ENCODE data around the gene RPS6KA6. TPM values are rescaled to one million over a fixed set of nuclear protein-coding genes. Genes with fewer than 3 reads are reported as not detected.

The RPS6KA6 gene
- total RNA-seq, 1 donor from 2014 or later = 36.0 TPM

DNA sequence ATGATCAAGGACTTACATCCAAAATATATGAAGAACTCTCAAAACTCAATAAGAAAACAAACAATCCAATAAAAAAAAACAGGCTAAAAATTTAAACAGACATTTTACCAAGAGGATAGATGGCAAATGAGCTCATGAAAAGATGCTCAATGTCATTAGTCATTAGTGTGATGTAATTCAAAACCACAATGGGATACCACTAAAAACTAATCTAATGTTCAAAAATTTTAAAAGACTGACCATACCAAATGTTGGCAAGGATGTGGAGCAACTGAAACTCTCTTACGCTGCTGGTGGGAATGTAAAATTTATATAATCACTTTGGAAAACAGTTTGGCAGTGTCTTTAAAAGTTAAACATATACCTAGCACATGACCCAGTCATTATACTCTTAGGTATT, 43.7 kb downstream of the RPS6KA6 start:
- no peak for DNase-seq
- Mint-ChIP-seq H3K4me1 (ENCODE audit: low read depth, unreplicated experiment) (no peaks in the 10 kb centered on the region), H3K27me3 (ENCODE audit: unreplicated experiment) (no peaks in the 10 kb centered on the region), H3K27ac (ENCODE audit: unreplicated experiment) (no peak overlapping the region), H3K36me3 (ENCODE audit: unreplicated experiment) (no peaks in the 10 kb centered on the region), H3K9me3 (ENCODE audit: unreplicated experiment) (no peaks in the 10 kb centered on the region), H3K4me3 (ENCODE audit: unreplicated experiment) (no peak overlapping the region)
- TF ChIP-seq, protein P1, sequence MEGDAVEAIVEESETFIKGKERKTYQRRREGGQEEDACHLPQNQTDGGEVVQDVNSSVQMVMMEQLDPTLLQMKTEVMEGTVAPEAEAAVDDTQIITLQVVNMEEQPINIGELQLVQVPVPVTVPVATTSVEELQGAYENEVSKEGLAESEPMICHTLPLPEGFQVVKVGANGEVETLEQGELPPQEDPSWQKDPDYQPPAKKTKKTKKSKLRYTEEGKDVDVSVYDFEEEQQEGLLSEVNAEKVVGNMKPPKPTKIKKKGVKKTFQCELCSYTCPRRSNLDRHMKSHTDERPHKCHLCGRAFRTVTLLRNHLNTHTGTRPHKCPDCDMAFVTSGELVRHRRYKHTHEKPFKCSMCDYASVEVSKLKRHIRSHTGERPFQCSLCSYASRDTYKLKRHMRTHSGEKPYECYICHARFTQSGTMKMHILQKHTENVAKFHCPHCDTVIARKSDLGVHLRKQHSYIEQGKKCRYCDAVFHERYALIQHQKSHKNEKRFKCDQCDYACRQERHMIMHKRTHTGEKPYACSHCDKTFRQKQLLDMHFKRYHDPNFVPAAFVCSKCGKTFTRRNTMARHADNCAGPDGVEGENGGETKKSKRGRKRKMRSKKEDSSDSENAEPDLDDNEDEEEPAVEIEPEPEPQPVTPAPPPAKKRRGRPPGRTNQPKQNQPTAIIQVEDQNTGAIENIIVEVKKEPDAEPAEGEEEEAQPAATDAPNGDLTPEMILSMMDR (IDR thresholded peaks at IDR 0.05; ENCODE audit: partially characterized antibody, unreplicated experiment) = no peak

DNA sequence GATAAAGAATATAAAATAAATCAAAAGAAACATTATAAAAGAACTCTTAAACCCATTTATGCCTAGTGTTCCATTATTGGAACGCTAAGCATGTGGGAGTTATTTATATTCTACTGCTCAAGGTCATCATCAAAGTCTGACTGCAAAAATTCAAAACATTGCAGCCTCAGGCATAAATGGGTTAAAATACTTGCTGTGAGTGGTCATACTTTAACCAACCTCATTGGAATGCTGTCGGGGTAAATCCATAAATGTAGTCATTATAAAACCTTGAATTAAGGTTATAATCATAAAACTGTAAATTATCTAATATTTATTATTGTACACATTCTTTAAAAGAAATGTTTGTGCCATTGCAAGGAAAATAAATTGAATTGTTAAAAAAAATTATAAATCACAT, 55.0 kb downstream of the RPS6KA6 start:
- Mint-ChIP-seq H3K4me1 (ENCODE audit: low read depth, unreplicated experiment) (no peaks in the 10 kb centered on the region), H3K27me3 (ENCODE audit: unreplicated experiment) (no peaks in the 10 kb centered on the region), H3K9me3 (ENCODE audit: unreplicated experiment) (peaks cover 2% of the 10 kb centered on the region), H3K36me3 (ENCODE audit: unreplicated experiment) (no peaks in the 10 kb centered on the region), H3K4me3 (ENCODE audit: unreplicated experiment) (no peak overlapping the region), H3K27ac (ENCODE audit: unreplicated experiment) (no peak overlapping the region)
- TF ChIP-seq, protein P1 (IDR thresholded peaks at IDR 0.05; ENCODE audit: partially characterized antibody, unreplicated experiment) = no peak
- DNase-seq = no peak

DNA sequence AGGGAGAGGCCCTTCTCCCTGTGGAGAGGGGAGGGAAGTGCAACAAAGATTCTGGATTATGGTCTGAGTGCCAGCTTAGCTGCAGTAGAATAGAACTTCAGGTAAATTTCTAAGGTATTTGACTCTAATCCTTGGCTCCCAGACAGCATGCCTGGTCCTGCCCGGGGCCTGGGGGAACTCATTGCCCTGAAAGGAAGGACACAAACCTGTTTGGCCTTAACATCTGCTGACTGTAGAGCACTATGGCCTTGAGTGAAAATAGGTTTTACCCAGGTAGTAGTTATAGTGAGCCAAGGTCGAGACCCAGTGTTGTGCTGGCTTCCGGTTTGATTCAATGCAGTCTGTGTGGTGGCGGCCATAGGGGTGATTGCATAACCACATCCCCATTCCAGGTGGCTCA, 64.4 kb downstream of the RPS6KA6 start:
- Mint-ChIP-seq H3K4me3 (ENCODE audit: unreplicated experiment) (peak overlapping the region; percentile 66), H3K27me3 (ENCODE audit: unreplicated experiment) (peaks cover 4% of the 10 kb centered on the region), H3K36me3 (ENCODE audit: unreplicated experiment) (no peaks in the 10 kb centered on the region), H3K4me1 (ENCODE audit: low read depth, unreplicated experiment) (no peaks in the 10 kb centered on the region), H3K27ac (ENCODE audit: unreplicated experiment) (no peak overlapping the region), H3K9me3 (ENCODE audit: unreplicated experiment) (peaks cover 5% of the 10 kb centered on the region)
- DNase-seq = no peak
- TF ChIP-seq, protein P1 (IDR thresholded peaks at IDR 0.05; ENCODE audit: partially characterized antibody, unreplicated experiment) = no peak

DNA sequence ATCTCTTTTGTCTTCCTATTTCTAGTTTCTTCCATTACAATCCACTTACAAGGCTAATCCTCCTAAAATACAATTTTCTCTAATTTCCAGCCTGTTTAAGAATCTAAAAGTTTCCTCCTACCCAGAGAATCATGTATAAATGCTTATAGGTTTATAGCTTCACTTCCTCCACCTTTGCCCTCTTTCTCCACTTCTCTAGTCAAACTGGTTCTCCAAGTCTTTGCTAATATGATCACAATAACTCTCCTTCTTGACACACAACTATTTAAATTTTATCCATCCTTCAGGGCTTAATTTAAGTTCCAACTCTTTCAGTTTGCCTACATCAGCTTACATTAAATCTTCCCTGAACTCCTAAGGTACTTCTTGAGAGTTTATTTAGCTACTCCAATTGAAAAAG, 69.2 kb downstream of the RPS6KA6 start:
- H3K27me3 Mint-ChIP-seq (ENCODE audit: unreplicated experiment) = no peaks in the 10 kb centered on the region
- no peaks in the 10 kb centered on the region for H3K4me1 Mint-ChIP-seq (ENCODE audit: low read depth, unreplicated experiment)
- H3K9me3 Mint-ChIP-seq (ENCODE audit: unreplicated experiment) = peaks cover 3% of the 10 kb centered on the region
- H3K36me3 Mint-ChIP-seq (ENCODE audit: unreplicated experiment) = peaks cover 2% of the 10 kb centered on the region
- TF ChIP-seq, protein P1 (IDR thresholded peaks at IDR 0.05; ENCODE audit: partially characterized antibody, unreplicated experiment) = no peak
- H3K4me3 Mint-ChIP-seq (ENCODE audit: unreplicated experiment) = no peak overlapping the region
- DNase-seq = no peak
- no peak overlapping the region for H3K27ac Mint-ChIP-seq (ENCODE audit: unreplicated experiment)

DNA sequence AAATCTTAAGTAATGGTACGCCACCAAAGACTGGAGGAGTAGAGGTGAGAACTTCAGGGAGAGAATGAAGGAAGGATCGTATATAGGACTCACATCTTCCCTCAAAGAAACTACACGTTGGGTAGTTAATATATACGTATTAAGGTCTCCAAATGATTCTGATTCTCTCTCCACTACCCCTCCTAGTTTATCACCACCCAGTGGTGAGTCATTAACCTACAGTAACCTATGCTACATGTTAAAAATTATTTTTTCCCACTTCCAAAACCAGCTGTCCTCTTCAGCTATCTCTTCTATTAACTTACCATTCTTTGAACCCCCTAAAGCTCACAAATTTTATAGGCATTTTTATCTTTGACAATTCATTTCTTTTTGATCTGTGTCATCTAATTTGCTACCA, 69.7 kb downstream of the RPS6KA6 start:
- H3K9me3 Mint-ChIP-seq (ENCODE audit: unreplicated experiment) = peaks cover 3% of the 10 kb centered on the region
- DNase-seq = no peak
- no peak overlapping the region for H3K4me3 Mint-ChIP-seq (ENCODE audit: unreplicated experiment)
- H3K36me3 Mint-ChIP-seq (ENCODE audit: unreplicated experiment) = peaks cover 7% of the 10 kb centered on the region
- H3K27me3 Mint-ChIP-seq (ENCODE audit: unreplicated experiment) = no peaks in the 10 kb centered on the region
- no peaks in the 10 kb centered on the region for H3K4me1 Mint-ChIP-seq (ENCODE audit: low read depth, unreplicated experiment)
- H3K27ac Mint-ChIP-seq (ENCODE audit: unreplicated experiment) = no peak overlapping the region
- TF ChIP-seq, protein P1 (IDR thresholded peaks at IDR 0.05; ENCODE audit: partially characterized antibody, unreplicated experiment) = no peak

Data from glutamatergic neuron (in vitro differentiated cells).